ENCODE data around the gene CACHD1. TPM values are rescaled to one million over a fixed set of nuclear protein-coding genes. Genes with fewer than 3 reads are reported as not detected.

Gene CACHD1
- total and polyA plus RNA-seq, 2 of the 8 experiments (the other 6 are each of a cell fraction or from before 2014, with no cell fraction given): 22.2 to 42.5 TPM

DNA sequence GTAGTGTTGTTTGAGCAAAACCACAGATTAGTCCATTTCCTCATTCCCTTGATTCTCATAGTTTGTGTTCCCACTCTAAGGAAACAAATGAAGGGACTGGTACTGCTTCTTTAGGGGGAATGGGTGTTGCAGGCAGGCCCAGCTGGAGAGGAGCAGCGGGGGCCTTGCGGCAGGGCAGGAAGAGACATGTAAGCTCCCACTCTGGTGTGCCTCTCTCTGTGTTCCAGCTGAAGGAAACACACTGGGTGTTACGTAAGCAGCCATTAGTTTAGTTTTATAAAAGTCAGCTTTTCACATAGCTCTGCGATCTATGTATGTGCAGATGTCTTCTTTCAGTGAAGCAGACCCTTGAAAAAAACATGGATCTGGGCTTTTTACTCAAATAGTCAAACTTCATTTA, 99.5 kb downstream of the CACHD1 start:
- TF ChIP-seq NRF1 (IDR thresholded peaks at IDR 0.05; ENCODE audit: low read depth, low read length) (no peak), EZH2 (IDR thresholded peaks at IDR 0.05; ENCODE audit: low read depth, low read length, severe bottlenecking) (no peak), CHD2 (IDR thresholded peaks at IDR 0.05; ENCODE audit: low read length) (no peak), CBX8 (IDR thresholded peaks at IDR 0.05; ENCODE audit: borderline replicate concordance, low read depth, low read length) (no peak), NANOG (IDR thresholded peaks at IDR 0.05; ENCODE audit: insufficient read depth, low read depth, low read length, poor library complexity, severe bottlenecking) (no peak), BACH1 (IDR thresholded peaks at IDR 0.05; ENCODE audit: low read length) (no peak), SIN3A (conservative IDR thresholded peaks at IDR 0.05 in 1 of 2, IDR thresholded peaks at IDR 0.05 in 1 of 2; ENCODE audit: low read depth in 1 of 2, low read length in 2 of 2) (no peak), RFX5 (IDR thresholded peaks at IDR 0.05; ENCODE audit: borderline replicate concordance, low read depth, low read length) (no peak)
- TF ChIP-seq, protein P1, sequence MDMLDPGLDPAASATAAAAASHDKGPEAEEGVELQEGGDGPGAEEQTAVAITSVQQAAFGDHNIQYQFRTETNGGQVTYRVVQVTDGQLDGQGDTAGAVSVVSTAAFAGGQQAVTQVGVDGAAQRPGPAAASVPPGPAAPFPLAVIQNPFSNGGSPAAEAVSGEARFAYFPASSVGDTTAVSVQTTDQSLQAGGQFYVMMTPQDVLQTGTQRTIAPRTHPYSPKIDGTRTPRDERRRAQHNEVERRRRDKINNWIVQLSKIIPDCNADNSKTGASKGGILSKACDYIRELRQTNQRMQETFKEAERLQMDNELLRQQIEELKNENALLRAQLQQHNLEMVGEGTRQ (IDR thresholded peaks at IDR 0.05; ENCODE audit: low read length): no peak
- peaks cover 0 to 82% of the 10 kb centered on the region in 2 experiments; a peak in 3 of 4 replicates for H3K79me2 ChIP-seq (ENCODE audit: control insufficient read depth in 1 of 2, insufficient read depth in 2 of 2, low read length in 2 of 2)
- POLR2A ChIA-PET (ENCODE audit: partially characterized antibody): interaction anchor here (1.3 kb wide), 1 partner anchor 9 kb away, joined by 5 read pairs; no protein-coding TSS in a partner anchor
- no peaks in the 10 kb centered on the region for H3K27me3 ChIP-seq (replicated peaks in 1 of 4; ENCODE audit: control insufficient read depth in 3 of 4, extremely low read depth in 1 of 4, insufficient read depth in 3 of 4, low read length in 3 of 4)
- peaks cover 5% of the 10 kb centered on the region for H3K79me1 ChIP-seq (ENCODE audit: low read depth, low read length)
- peaks cover 3 to 14% of the 10 kb centered on the region in 2 experiments for H4K20me1 ChIP-seq (replicated peaks in 1 of 2; ENCODE audit: control insufficient read depth in 1 of 2, insufficient read depth in 2 of 2, low read length in 2 of 2)
- no peak overlapping the region for H3K56ac ChIP-seq (replicated peaks; ENCODE audit: insufficient read length, low read depth, low read length)
- no peak overlapping the region for H4K5ac ChIP-seq (ENCODE audit: insufficient read length, low read depth, low read length)
- no peak overlapping the region for H2AFZ ChIP-seq (ENCODE audit: low read length)
- no peaks in the 10 kb centered on the region for H3K9me3 ChIP-seq (ENCODE audit: insufficient read depth in 2 of 2, low read depth in 1 of 2, low read length in 1 of 2)
- no peak overlapping the region for H2AK5ac ChIP-seq (ENCODE audit: low read depth, low read length)
- H3K23me2 ChIP-seq (ENCODE audit: low read depth, low read length): no peaks in the 10 kb centered on the region; the same call in 1 of the 2 replicates
- no peak overlapping the region for H2BK120ac ChIP-seq (replicated peaks; ENCODE audit: low read depth, low read length)
- DNase-seq (ENCODE audit: low read depth in 1 of 2, low spot score in 2 of 2) (no peak), FAIRE-seq (no peak)
- no peak overlapping the region for H3K4ac ChIP-seq (replicated peaks; ENCODE audit: insufficient read length, low read depth, low read length)
- no peak overlapping the region for H3K14ac ChIP-seq (ENCODE audit: insufficient read length)
- no peak overlapping the region for H3K23ac ChIP-seq (ENCODE audit: insufficient read length)
- no peak overlapping the region for H3K27ac ChIP-seq (ENCODE audit: low read depth, low read length)
- no peak overlapping the region for H2BK15ac ChIP-seq (ENCODE audit: low read length)
- no peak overlapping the region for H3K9ac ChIP-seq (replicated peaks in 1 of 4; ENCODE audit: extremely low read depth in 1 of 4, low read depth in 3 of 4, low read length in 3 of 4)
- H2BK12ac ChIP-seq (ENCODE audit: low read depth, low read length): no peak overlapping the region
- no peak overlapping the region; the same call in 1 of the 2 replicates for H4K8ac ChIP-seq (ENCODE audit: extremely low read depth, insufficient read depth, low read length)
- CTCF ChIA-PET (ENCODE audit: partially characterized antibody): interaction anchor here (1.5 kb wide), 1 partner anchor 79 kb away, joined by 3 read pairs; no protein-coding TSS in a partner anchor
- H3K4me1 ChIP-seq (replicated peaks in 1 of 4; ENCODE audit: control insufficient read depth in 3 of 4, insufficient read depth in 4 of 4, low read length in 3 of 4): peaks cover 14 to 36% (median 30%) of the 10 kb centered on the region in 4 experiments
- H3K4me3 ChIP-seq (ENCODE audit: extremely low read depth in 1 of 4, insufficient read depth in 2 of 4, low read depth in 3 of 4, low read length in 4 of 4): no peak overlapping the region
- H2BK5ac ChIP-seq (ENCODE audit: low read depth, low read length): no peak overlapping the region
- 83% methylated on average over 4 of the region's 4 CpGs; no CpG with 5 or more reads in 1 of the 2 experiments for WGBS, 2 experiments (ENCODE audit: extremely low coverage in 1 of 2, insufficient coverage in 1 of 2, insufficient read length in 1 of 2, insufficient replicate concordance in 2 of 2, low coverage in 1 of 2, low lambda C conversion rate in 2 of 2, missing lambda C conversion rate in 1 of 2)
- H2BK20ac ChIP-seq (ENCODE audit: low read length): no peak overlapping the region
- no peak overlapping the region for H3K18ac ChIP-seq (ENCODE audit: extremely low read depth, low read length)
- no peak overlapping the region for H4K91ac ChIP-seq (replicated peaks; ENCODE audit: insufficient read length, low read length)
- H3K36me3 ChIP-seq (ENCODE audit: control insufficient read depth in 2 of 4, insufficient read depth in 4 of 4, low read length in 3 of 4): no peaks in the 10 kb centered on the region; a peak in 1 of 8 replicates
- H3K4me2 ChIP-seq (ENCODE audit: insufficient read depth in 1 of 2, low read depth in 2 of 2, low read length in 2 of 2): no peak overlapping the region

Measured in H1 (cell line).